HG02759 (cell line): ENCODE data around the gene RRP9.
"Not testable (repeated sequence)": the region's sequence is repeated elsewhere in the genome, so short reads cannot be mapped to it uniquely, and the experiment has no call there.

Source experiments
- ATAC-seq: cut with Tn5 transposase; IDR thresholded peaks from one replicate; pipeline ENCODE4 v1.9.1; 2021; ENCODE audit warnings: mild to moderate bottlenecking, moderate library complexity; ENCODE audit not compliant: unreplicated experiment

The RRP9 gene

GRCh38 chr3:51927061-51927977 lies 14.4 kb downstream of the RRP9 start:
- no peak for ATAC-seq

- ATAC-seq = no peak
Measured at GRCh38 chr3:51921081-51921578, 20.6 kb downstream of the RRP9 start.

GRCh38 chr3:51916418-51916817 lies 25.3 kb downstream of the RRP9 start:
- ATAC-seq = no peak

GRCh38 chr3:51908026-51908425 lies 33.7 kb downstream of the RRP9 start:
- ATAC-seq = no peak

- no peak for ATAC-seq
Measured at GRCh38 chr3:51904034-51904823, 37.5 kb downstream of the RRP9 start.

- ATAC-seq = not testable (repeated sequence)
Measured at GRCh38 chr3:51902361-51902760, 39.3 kb downstream of the RRP9 start.

- not testable (repeated sequence) for ATAC-seq
Measured at GRCh38 chr3:51900043-51900442, 41.7 kb downstream of the RRP9 start.

GRCh38 chr3:51897391-51897790 lies 44.3 kb downstream of the RRP9 start:
- ATAC-seq = no peak

GRCh38 chr3:51896607-51897305 lies 44.9 kb downstream of the RRP9 start:
- ATAC-seq = no peak

- ATAC-seq = no peak
Measured at GRCh38 chr3:51894939-51895338, 46.8 kb downstream of the RRP9 start.

GRCh38 chr3:51894391-51894790 lies 47.3 kb downstream of the RRP9 start:
- no peak for ATAC-seq

- ATAC-seq = no peak
Measured at GRCh38 chr3:51891242-51892039, 50.3 kb downstream of the RRP9 start.

GRCh38 chr3:51888463-51889105 lies 53.1 kb downstream of the RRP9 start:
- no peak for ATAC-seq

GRCh38 chr3:51887620-51888019 lies 54.1 kb downstream of the RRP9 start:
- ATAC-seq = no peak

- ATAC-seq = no peak
Measured at GRCh38 chr3:51886447-51886846, 55.3 kb downstream of the RRP9 start.
